Chondrocyte (in vitro differentiated cells): ENCODE results near the gene ADAP1. TPM values are rescaled to one million over a fixed set of nuclear protein-coding genes. Genes with fewer than 3 reads are reported as not detected.
"Not testable (repeated sequence)": the region's sequence is repeated elsewhere in the genome, so short reads cannot be mapped to it uniquely, and the experiment has no call there.

Source experiments
- DNase-seq: peaks from one replicate; pipeline ENCODE4 v3.0.0; 2021; ENCODE audit warnings: mixed read lengths, low spot score
- H3K27ac Mint-ChIP-seq: one replicate; pipeline ENCODE4 v1.8.0; 2021; ENCODE audit warnings: mild to moderate bottlenecking, moderate library complexity, mixed read lengths; ENCODE audit not compliant: unreplicated experiment
- H3K27me3 Mint-ChIP-seq: 2 replicates; pipeline ENCODE4 v1.8.0; 2021; ENCODE audit warnings: low read depth, mixed read lengths
- H3K36me3 Mint-ChIP-seq: 2 replicates; pipeline ENCODE4 v1.8.0; 2021; ENCODE audit warnings: low read depth, mixed read lengths
- H3K4me1 Mint-ChIP-seq: 2 replicates; pipeline ENCODE4 v1.8.0; 2021; ENCODE audit warnings: low read depth, mild to moderate bottlenecking, mixed read lengths
- H3K4me3 Mint-ChIP-seq: one replicate; pipeline ENCODE4 v1.8.0; 2021; ENCODE audit warnings: mild to moderate bottlenecking, moderate library complexity, mixed read lengths; ENCODE audit not compliant: unreplicated experiment
- H3K9me3 Mint-ChIP-seq: 2 replicates; pipeline ENCODE4 v1.8.0; 2021; ENCODE audit warnings: low read depth, mixed read lengths
- total RNA-seq: library from RNA; stranded (reverse); gene quantifications from 3 replicates; pipeline ENCODE4 v1.2.1, GENCODE V29; 2021
- TF ChIP-seq, protein P1 (sequence below): fragments of 200-600 bp; sonication (generic); IDR thresholded peaks from 2 replicates; pipeline ENCODE4 v1.5.0; 2021; ENCODE audit warnings: antibody characterized with exemption, mild to moderate bottlenecking, moderate library complexity

Gene ADAP1
- total RNA-seq, 1 donor from 2014 or later = 6.7 TPM

DNA sequence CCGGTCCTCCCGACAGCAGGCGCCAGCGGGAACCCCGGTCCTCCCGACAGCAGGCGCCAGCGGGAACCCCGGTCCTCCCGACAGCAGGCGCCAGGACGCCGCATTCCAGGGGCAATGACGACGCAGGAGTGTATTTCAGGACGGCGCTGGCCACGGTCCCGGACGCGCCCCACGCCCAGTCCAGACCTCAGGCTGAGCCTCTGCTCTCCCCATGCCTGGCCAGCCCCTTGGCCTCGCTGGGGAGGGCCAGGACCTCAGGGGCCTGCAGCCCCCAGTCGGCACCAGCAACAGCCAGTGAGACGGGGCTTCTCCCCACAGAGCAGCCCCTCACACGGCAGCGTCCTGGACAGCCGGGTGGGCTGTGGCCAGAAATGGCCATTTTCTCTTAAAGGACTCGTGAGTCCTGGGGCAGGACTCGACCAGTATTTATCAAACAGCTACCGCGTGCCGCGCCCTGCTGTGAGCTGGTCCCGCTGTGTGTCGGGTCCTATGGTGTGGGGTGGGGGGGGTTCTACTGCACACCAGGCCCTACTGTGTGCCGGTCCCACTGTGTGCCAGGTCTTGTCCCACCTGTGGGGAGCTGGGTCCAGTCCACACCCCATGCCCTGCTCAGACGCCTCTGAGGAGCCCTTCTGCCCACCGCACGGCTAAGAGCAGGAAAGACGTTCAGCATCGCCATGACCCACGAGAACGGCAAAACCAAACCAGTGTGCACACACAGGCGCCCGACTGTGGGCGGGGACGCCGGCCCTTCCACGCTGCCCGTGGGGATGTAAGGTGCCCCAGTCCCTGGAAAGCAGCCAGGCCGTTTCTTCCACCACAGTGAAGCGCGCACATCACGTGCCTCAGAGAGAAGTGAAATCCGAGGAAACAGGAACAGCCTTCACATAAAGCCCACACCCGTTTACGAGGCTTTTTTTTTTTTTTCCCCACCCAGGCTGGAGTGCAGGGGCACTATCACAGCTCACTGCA is 44.8 kb downstream of the ADAP1 start:
- no peak for DNase-seq
- TF ChIP-seq, protein P1, sequence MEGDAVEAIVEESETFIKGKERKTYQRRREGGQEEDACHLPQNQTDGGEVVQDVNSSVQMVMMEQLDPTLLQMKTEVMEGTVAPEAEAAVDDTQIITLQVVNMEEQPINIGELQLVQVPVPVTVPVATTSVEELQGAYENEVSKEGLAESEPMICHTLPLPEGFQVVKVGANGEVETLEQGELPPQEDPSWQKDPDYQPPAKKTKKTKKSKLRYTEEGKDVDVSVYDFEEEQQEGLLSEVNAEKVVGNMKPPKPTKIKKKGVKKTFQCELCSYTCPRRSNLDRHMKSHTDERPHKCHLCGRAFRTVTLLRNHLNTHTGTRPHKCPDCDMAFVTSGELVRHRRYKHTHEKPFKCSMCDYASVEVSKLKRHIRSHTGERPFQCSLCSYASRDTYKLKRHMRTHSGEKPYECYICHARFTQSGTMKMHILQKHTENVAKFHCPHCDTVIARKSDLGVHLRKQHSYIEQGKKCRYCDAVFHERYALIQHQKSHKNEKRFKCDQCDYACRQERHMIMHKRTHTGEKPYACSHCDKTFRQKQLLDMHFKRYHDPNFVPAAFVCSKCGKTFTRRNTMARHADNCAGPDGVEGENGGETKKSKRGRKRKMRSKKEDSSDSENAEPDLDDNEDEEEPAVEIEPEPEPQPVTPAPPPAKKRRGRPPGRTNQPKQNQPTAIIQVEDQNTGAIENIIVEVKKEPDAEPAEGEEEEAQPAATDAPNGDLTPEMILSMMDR = peak; percentile 41
- Mint-ChIP-seq H3K4me1 (peaks cover 4% of the 10 kb centered on the region), H3K27me3 (peaks cover 4% of the 10 kb centered on the region), H3K9me3 (no peaks in the 10 kb centered on the region), H3K27ac (no peak overlapping the region), H3K4me3 (peak overlapping the region; percentile 16), H3K36me3 (no peaks in the 10 kb centered on the region)

DNA sequence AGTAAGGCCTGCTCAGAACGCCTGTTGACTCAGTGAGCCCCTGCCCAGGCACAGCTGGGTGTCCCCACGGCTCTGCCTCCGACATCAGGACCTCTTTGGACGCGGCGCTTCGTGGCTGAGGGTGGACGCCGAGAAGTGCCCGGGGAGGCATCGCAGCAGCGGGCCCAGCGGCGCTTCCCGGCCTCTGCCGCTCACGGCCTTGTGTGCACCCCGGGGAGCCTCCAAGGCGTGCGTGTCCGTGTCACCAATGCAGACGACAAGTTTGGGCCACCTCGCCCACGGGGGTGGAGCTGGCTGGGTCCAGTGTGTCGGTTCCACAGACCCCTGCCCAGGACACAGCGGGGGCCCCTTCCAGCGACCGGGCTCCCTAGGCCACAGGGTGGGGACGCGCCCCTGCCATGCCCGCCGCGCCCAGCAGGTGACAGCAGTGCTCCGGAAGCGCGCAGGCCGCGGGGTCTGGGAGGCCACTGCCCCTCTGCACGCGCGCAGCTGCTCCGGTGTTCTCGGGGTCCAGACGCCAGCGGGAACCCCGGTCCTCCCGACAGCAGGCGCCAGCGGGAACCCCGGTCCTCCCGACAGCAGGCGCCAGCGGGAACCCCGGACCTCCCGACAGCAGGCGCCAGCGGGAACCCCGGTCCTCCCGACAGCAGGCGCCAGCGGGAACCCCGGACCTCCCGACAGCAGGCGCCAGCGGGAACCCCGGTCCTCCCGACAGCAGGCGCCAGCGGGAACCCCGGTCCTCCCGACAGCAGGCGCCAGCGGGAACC is 45.7 kb downstream of the ADAP1 start:
- H3K4me3 Mint-ChIP-seq = peak overlapping the region; percentile 12
- H3K9me3 Mint-ChIP-seq = not testable (repeated sequence)

DNA sequence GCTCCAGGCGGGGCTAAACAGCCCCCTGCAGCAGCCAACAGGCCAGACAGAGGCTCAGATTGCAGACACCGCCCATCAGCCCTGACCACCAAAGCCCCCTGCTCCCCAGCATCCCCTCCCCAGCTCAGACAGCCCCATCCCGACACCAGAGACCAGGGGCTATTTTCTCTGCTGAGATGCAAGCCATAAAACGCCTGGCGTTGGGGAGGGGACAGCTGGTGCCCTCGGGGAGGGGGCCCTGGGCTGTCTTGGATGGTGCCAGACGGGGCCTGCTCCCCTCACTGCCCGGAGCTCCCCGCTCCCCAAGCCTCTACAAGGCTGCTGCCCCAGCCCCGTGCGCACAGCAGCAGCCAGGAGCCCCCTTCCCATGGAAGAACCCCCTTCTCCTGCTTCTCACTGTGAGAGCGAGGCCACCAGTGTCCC is 46.3 kb downstream of the ADAP1 start:
- peaks cover 4% of the 10 kb centered on the region for H3K4me1 Mint-ChIP-seq
- peak overlapping the region; percentile 22 for H3K27ac Mint-ChIP-seq
- H3K9me3 Mint-ChIP-seq = no peaks in the 10 kb centered on the region
- DNase-seq = no peak
- H3K27me3 Mint-ChIP-seq = peaks cover 4% of the 10 kb centered on the region
- no peaks in the 10 kb centered on the region for H3K36me3 Mint-ChIP-seq
- TF ChIP-seq, protein P1 = no peak
- H3K4me3 Mint-ChIP-seq = no peak overlapping the region

More for the DNA sequence above, 45.7 kb downstream of the ADAP1 start:
- not testable (repeated sequence) for H3K36me3 Mint-ChIP-seq, DNase-seq, H3K27me3 Mint-ChIP-seq, H3K4me1 Mint-ChIP-seq
- TF ChIP-seq, protein P1 = peak; percentile 82
- H3K27ac Mint-ChIP-seq = peak overlapping the region; percentile 22

DNA sequence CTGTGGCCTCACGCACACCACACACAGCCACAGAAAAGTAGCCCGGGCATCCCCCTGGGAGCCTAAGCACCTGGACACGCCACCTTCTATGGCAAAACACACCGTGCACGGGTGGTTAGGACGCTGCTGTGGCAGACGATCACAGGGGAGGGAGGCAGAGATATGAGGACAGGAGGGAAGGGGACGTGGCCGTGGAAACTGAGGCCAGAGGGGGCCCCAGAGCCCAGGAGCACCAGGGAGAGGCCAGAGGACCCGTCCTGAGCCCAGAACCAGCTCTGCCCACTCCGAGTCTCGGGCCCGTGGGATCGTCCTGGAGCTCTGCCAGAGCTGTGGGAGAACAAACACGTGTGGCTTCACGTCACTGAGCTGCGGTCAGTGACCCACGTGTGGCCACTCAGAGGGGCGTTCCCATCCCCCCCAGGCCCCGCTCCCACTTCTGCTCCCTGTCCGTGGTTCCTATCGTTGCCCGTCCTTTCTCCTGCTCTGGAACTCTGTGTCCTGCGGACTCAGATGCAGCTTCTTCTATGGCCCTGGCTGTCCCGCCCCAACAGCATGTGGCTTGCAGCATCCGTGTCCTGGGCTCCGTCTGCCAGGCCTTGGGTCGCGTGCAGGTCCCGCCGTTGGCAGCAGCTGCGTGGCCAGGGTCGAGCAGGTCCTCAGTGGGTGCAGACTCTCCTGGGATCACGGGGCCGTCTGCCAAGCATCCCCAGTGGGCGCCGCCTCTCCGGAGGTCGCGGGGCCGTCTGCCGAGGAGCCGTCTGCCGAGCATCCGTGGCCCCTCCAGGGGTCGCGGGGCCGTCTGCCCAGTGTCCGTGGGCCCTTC is 47.1 kb downstream of the ADAP1 start:
- peaks cover 4% of the 10 kb centered on the region for H3K27me3 Mint-ChIP-seq
- H3K4me1 Mint-ChIP-seq = peaks cover 4% of the 10 kb centered on the region
- no peak overlapping the region for H3K27ac Mint-ChIP-seq
- TF ChIP-seq, protein P1 = no peak
- H3K4me3 Mint-ChIP-seq = no peak overlapping the region
- H3K36me3 Mint-ChIP-seq = no peaks in the 10 kb centered on the region
- no peaks in the 10 kb centered on the region for H3K9me3 Mint-ChIP-seq
- no peak for DNase-seq
